Left lung (tissue), 10 donors: ENCODE results near the gene GVQW3. TPM values are rescaled to one million over a fixed set of nuclear protein-coding genes. Genes with fewer than 3 reads are reported as not detected.

Experiments used
- ATAC-seq: fragments of 200-7000 bp; cut with Tn5 transposase; one replicate; pipeline ENCODE4 v1.9.1; 2020; ENCODE audit warnings: moderate library complexity
- DNase-seq, 4 donors: peaks; one replicate each; pipeline ENCODE4 v3.0.0-alpha.2; 2013 to 2020
- H3K27ac ChIP-seq, 2 donors: fragments of 200-600 bp; sonication (generic) in 1 of 2; one replicate each; pipeline versions ENCODE4 v1.5.0 to v1.8.0; 2020 to 2021
- H3K27me3 ChIP-seq, 2 donors: fragments of 200-600 bp; sonication (generic) in 1 of 2; one replicate each; pipeline versions ENCODE4 v1.5.0 to v1.8.0; 2020 to 2021
- H3K36me3 ChIP-seq, 2 donors: fragments of 200-600 bp; sonication (generic) in 1 of 2; one replicate each; pipeline versions ENCODE4 v1.5.0 to v1.8.0; 2020 to 2021
- H3K4me1 ChIP-seq, 2 donors: fragments of 200-600 bp; one replicate each; pipeline ENCODE4 v1.8.0; 2021
- H3K4me3 ChIP-seq, 2 donors: fragments of 200-600 bp; sonication (generic) in 1 of 2; one replicate each; pipeline versions ENCODE4 v1.5.0 to v1.8.0; 2020 to 2021; ENCODE audit warnings: mild to moderate bottlenecking in 1 of 2
- H3K9me3 ChIP-seq, 2 donors: fragments of 200-600 bp; sonication (generic) in 1 of 2; one replicate each; pipeline versions ENCODE4 v1.5.0 to v1.8.0; 2020 to 2021
- intact Hi-C, 2 donors: fragments of 100-400 bp; cut with DNase I; formaldehyde crosslinking; loops; one replicate each; pipeline versions ENCODE4 v1.11.2 to v1.14.2; 2022
- polyA plus RNA-seq, 6 donors: library from polyadenylated mRNA; unstranded; fragments of 120-200 nt; gene quantifications; one replicate each; pipeline ENCODE4 v1.2.1, GENCODE V29; 2013; ENCODE audit not compliant: insufficient read length in 6 of 6
- total RNA-seq, 2 donors: library from RNA; stranded (reverse); fragmentation: NEBNext Ultra II Directional; extraction: Animal tissue kit (Norgen Biotek cat#: 25700); gene quantifications; one replicate each; pipeline ENCODE4 v1.2.1, GENCODE V29; 2021
- TF ChIP-seq, protein P1 (sequence below), 2 donors: fragments of 200-600 bp; sonication (generic) in 1 of 2; IDR thresholded peaks; one replicate each; pipeline versions ENCODE4 v1.5.0 to v1.8.0; 2021; ENCODE audit warnings: antibody characterized with exemption in 2 of 2
- donor health status: DM: no; HTN: yes; CAD: no.
- donor health status: DM: no; HTN: no; CAD: no.

The GVQW3 gene
- total and polyA plus RNA-seq, 8 donors, result 1.4 to 24.3 (median 21.3) TPM

DNA sequence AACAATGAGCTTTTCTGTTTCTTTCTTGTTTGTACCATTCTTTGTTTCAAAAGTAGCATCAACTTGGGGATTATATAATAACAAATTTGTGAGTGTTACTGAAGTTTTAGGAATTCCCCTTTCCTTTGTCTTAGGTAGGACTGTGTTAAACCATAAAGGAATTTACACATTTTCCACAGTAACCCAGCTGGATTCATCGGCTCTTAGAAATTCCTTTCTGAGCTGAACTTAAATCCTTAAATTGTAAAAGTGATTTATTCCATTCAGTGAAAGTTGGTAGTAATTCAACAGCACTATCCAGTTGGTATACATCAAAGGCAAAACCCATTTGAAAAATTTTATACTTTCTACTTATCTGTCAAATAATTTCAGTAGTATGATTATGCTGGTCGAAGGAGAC lies 75.4 kb downstream of the GVQW3 start:
- intact Hi-C loops, result no loop called here
- DNase-seq, result no peak

More for the DNA sequence above, 75.4 kb downstream of the GVQW3 start:
- Histone ChIP-seq H3K4me1 (peaks cover 0 to 6% of the 10 kb centered on the region in 2 donors), H3K27ac (no peak overlapping the region), H3K4me3 (no peak overlapping the region), H3K9me3 (no peaks in the 10 kb centered on the region), H3K36me3 (peaks cover 0 to 60% of the 10 kb centered on the region in 2 donors), H3K27me3 (no peaks in the 10 kb centered on the region)
- no peak for ATAC-seq
- TF ChIP-seq, protein P1, sequence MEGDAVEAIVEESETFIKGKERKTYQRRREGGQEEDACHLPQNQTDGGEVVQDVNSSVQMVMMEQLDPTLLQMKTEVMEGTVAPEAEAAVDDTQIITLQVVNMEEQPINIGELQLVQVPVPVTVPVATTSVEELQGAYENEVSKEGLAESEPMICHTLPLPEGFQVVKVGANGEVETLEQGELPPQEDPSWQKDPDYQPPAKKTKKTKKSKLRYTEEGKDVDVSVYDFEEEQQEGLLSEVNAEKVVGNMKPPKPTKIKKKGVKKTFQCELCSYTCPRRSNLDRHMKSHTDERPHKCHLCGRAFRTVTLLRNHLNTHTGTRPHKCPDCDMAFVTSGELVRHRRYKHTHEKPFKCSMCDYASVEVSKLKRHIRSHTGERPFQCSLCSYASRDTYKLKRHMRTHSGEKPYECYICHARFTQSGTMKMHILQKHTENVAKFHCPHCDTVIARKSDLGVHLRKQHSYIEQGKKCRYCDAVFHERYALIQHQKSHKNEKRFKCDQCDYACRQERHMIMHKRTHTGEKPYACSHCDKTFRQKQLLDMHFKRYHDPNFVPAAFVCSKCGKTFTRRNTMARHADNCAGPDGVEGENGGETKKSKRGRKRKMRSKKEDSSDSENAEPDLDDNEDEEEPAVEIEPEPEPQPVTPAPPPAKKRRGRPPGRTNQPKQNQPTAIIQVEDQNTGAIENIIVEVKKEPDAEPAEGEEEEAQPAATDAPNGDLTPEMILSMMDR (IDR thresholded peaks at IDR 0.05), result no peak

Other genes with a start within 250 kb of the GVQW3 start
- 1 to 10 TPM; 1.3 to 4.8 TPM for gene WNT11, start 174.8 kb upstream of the GVQW3 start, total RNA-seq
- gene WNT11, start 174.8 kb upstream of the GVQW3 start, polyA plus RNA-seq, result 10 to 100 TPM; 42.8 to 64.0 (median 57.3) TPM
- 10 to 100 TPM; 27.1 to 35.6 TPM for gene THAP12, start 191 bp upstream of the GVQW3 start, total RNA-seq
- 100 to 1,000 TPM in 3 of 6 donors, 10 to 100 TPM in 3; 90.8 to 108 (median 99.0) TPM for gene THAP12, start 191 bp upstream of the GVQW3 start, polyA plus RNA-seq
- gene EMSY, start 63.7 kb downstream of the GVQW3 start, total RNA-seq, result 10 to 100 TPM; 18.2 to 24.8 TPM
- 10 to 100 TPM; 34.9 to 43.9 (median 38.5) TPM for gene EMSY, start 63.7 kb downstream of the GVQW3 start, polyA plus RNA-seq